OCI-LY7 (cell line): ENCODE data around the gene FBXW8. TPM values are rescaled to one million over a fixed set of nuclear protein-coding genes. Genes with fewer than 3 reads are reported as not detected.

ENCODE experiments used
- BruUV-seq: library from RNA; stranded (reverse); fragments of 400-500 nt; replicated peaks from 2 replicates; lab custom pipeline; 2021; lab: Mats Ljungman, UMichigan
- CTCF ChIA-PET: fragments of 300-600 bp; sonication (Branson Sonifier 250); formaldehyde crosslinking; loops from one replicate; lab custom pipeline; 2022; ENCODE audit warnings: antibody characterized with exemption; ENCODE audit not compliant: unreplicated experiment; lab: Charles Lee
- POLR2A ChIA-PET: fragments of 300-600 bp; sonication (Branson Sonifier 250); formaldehyde crosslinking; loops from one replicate; lab custom pipeline; 2022; ENCODE audit warnings: antibody characterized with exemption; lab: Charles Lee
- DNase-seq: peaks from one replicate; pipeline ENCODE4 v3.0.0-alpha.2; 2015; ENCODE audit warnings: low spot score
- H2AFZ ChIP-seq: fragments of 200-600 bp; sonication (generic), shearing (Covaris generic); 2 replicates; pipeline ENCODE4 v1.6.1; 2014; ENCODE audit warnings: mild to moderate bottlenecking, antibody characterized with exemption, low read length, moderate library complexity
- H3K27ac ChIP-seq: fragments of 200-600 bp; sonication (generic); 2 replicates; pipeline ENCODE4 v1.5.1; 2014; ENCODE audit warnings: mixed run types, low read depth, mild to moderate bottlenecking, moderate library complexity, low read length, inconsistent platforms; ENCODE audit not compliant: poor library complexity, severe bottlenecking
- H3K36me3 ChIP-seq: fragments of 200-600 bp; sonication (generic); 2 replicates; pipeline ENCODE4 v1.6.1; 2014; ENCODE audit warnings: mild to moderate bottlenecking, antibody characterized with exemption, low read length, moderate library complexity, mixed read lengths; ENCODE audit not compliant: insufficient read depth
- H3K4me1 ChIP-seq: fragments of 200-600 bp; sonication (generic); 2 replicates; pipeline ENCODE4 v1.5.1; 2014; ENCODE audit warnings: mild to moderate bottlenecking, low read length; ENCODE audit not compliant: insufficient read depth, poor library complexity, severe bottlenecking
- H3K4me2 ChIP-seq: fragments of 200-600 bp; sonication (generic); 2 replicates; pipeline ENCODE4 v1.6.1; 2014; ENCODE audit warnings: mild to moderate bottlenecking, low read length
- H3K4me3 ChIP-seq: fragments of 200-600 bp; sonication (generic); 2 replicates; pipeline ENCODE4 v1.5.1; 2014; ENCODE audit warnings: mild to moderate bottlenecking, low read depth, low read length; ENCODE audit not compliant: poor library complexity, severe bottlenecking
- H3K79me2 ChIP-seq: fragments of 200-600 bp; sonication (generic); 2 replicates; pipeline ENCODE4 v1.6.1; 2016; ENCODE audit warnings: low read depth, mild to moderate bottlenecking, low read length, moderate library complexity, mixed read lengths; ENCODE audit not compliant: insufficient read depth
- H3K9me2 ChIP-seq: fragments of 200-600 bp; sonication (generic); 2 replicates; pipeline ENCODE4 v1.6.1; 2016; ENCODE audit warnings: mild to moderate bottlenecking, low read length, mixed read lengths; ENCODE audit not compliant: insufficient read depth
- H3K9me3 ChIP-seq: fragments of 200-600 bp; sonication (generic); 2 replicates; pipeline ENCODE4 v1.6.1; 2014; ENCODE audit warnings: mild to moderate bottlenecking, mixed run types, low read length, mixed read lengths
- H4K20me1 ChIP-seq: fragments of 200-600 bp; sonication (generic); 2 replicates; pipeline ENCODE4 v1.6.1; 2014; ENCODE audit warnings: mild to moderate bottlenecking, antibody characterized with exemption, low read length, moderate library complexity, mixed read lengths; ENCODE audit not compliant: insufficient read depth
- EZH2phosphoT487 ChIP-seq: fragments of 200-600 bp; sonication (generic); IDR thresholded peaks from 2 replicates; pipeline ENCODE4 v1.6.1; 2018; ENCODE audit warnings: low read depth, borderline replicate concordance, mild to moderate bottlenecking, mixed run types, antibody characterized with exemption, low read length, moderate library complexity, mixed read lengths
- intact Hi-C: fragments of 100-400 bp; cut with micrococcal nuclease; formaldehyde crosslinking; loops from one replicate; pipeline ENCODE4 v1.10.0; 2022; ENCODE audit not compliant: unreplicated experiment
- total RNA-seq, 2 experiments: library from RNA; depleted of rRNA in 1 of 2; stranded (reverse); fragments of >200 nt in 1 of 2; shearing (Covaris generic) in 1 of 2; gene quantifications; 2 replicates each; pipeline ENCODE4 v1.2.3, GENCODE V29; 2014 to 2022
- TF ChIP-seq, protein P1 (sequence below): fragments of 200-600 bp; sonication (generic); conservative IDR thresholded peaks from 2 replicates; pipeline ENCODE4 v1.5.1; 2014; ENCODE audit warnings: mild to moderate bottlenecking, antibody characterized with exemption, low read length, moderate library complexity, mixed read lengths

FBXW8 gene
- total RNA-seq, 2 experiments from 2014 or later, result 29.8 to 34.0 TPM

- no TSS peak for BruUV-seq
- Histone ChIP-seq H2AFZ (no peak overlapping the region), H3K27ac (no peak overlapping the region), H3K9me3 (no peaks in the 10 kb centered on the region), H3K4me2 (no peak overlapping the region), H4K20me1 (no peaks in the 10 kb centered on the region), H3K9me2 (no peaks in the 10 kb centered on the region), H3K4me1 (no peaks in the 10 kb centered on the region), H3K79me2 (no peaks in the 10 kb centered on the region), H3K4me3 (no peak overlapping the region), H3K36me3 (peaks cover 24% of the 10 kb centered on the region)
- ChIA-PET POLR2A (interaction anchor here (0.5 kb wide), 1 partner anchor 38 kb away, joined by 6 read pairs; no protein-coding TSS in a partner anchor), CTCF (interaction anchor here (1.0 kb wide), 1 partner anchor 12 kb away, joined by 3 read pairs; no protein-coding TSS in a partner anchor)
- intact Hi-C loops, result no loop called here
- DNase-seq, result no peak
- TF ChIP-seq, protein P1, sequence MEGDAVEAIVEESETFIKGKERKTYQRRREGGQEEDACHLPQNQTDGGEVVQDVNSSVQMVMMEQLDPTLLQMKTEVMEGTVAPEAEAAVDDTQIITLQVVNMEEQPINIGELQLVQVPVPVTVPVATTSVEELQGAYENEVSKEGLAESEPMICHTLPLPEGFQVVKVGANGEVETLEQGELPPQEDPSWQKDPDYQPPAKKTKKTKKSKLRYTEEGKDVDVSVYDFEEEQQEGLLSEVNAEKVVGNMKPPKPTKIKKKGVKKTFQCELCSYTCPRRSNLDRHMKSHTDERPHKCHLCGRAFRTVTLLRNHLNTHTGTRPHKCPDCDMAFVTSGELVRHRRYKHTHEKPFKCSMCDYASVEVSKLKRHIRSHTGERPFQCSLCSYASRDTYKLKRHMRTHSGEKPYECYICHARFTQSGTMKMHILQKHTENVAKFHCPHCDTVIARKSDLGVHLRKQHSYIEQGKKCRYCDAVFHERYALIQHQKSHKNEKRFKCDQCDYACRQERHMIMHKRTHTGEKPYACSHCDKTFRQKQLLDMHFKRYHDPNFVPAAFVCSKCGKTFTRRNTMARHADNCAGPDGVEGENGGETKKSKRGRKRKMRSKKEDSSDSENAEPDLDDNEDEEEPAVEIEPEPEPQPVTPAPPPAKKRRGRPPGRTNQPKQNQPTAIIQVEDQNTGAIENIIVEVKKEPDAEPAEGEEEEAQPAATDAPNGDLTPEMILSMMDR, result no peak
- TF ChIP-seq EZH2phosphoT487, result no peak
Measured at GRCh38 chr12:117014342-117014887, 103.7 kb downstream of the FBXW8 start.

DNA sequence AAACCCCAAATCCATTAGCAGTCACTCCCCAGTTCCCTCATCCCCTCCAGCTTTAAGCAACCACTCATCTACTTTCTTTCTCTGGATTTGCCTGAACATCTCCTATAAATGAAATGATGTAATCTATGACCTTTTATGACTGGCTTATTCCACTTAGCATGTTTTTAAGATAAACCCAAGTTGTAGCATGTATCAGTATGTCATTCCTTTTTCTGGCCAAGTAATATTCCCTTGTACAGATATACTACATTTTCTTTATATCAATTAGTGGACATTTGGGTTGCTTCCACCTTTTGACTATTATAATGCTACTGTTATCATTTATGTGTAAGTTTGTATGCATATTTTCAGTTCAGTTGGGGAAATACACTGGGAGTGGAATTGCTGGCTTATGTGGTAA lies 105.1 kb downstream of the FBXW8 start:
- Histone ChIP-seq H3K4me1 (no peaks in the 10 kb centered on the region), H4K20me1 (no peaks in the 10 kb centered on the region), H3K27ac (no peak overlapping the region), H2AFZ (no peak overlapping the region), H3K9me2 (no peaks in the 10 kb centered on the region), H3K4me2 (no peak overlapping the region), H3K79me2 (no peaks in the 10 kb centered on the region), H3K4me3 (no peak overlapping the region), H3K36me3 (peaks cover 24% of the 10 kb centered on the region), H3K9me3 (no peaks in the 10 kb centered on the region)
- no peak for TF ChIP-seq EZH2phosphoT487
- TF ChIP-seq, protein P1, result no peak
- BruUV-seq, result no TSS peak
- POLR2A ChIA-PET, result no interaction called here
- DNase-seq, result no peak
- intact Hi-C loops, result no loop called here
- CTCF ChIA-PET, result no interaction called here

DNA sequence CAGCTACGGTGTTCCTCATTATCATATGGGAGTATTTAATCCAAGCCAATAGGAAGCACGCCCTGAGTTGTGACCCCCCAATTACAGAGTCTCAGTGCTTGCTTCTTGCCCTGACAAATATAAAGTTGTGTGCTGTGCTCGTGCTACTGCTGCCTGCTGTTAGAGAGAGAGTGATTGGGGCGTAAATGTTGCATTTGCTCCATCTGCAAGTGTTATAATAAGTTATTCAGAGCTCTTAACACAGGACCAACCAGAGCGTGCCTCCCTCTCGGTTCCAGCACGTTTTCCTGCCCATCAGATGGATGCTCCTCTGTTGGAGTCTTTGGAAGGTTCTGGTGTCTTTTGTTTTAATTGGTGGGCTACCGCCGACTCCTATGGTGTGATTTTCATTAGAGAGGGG lies 107.1 kb downstream of the FBXW8 start:
- Histone ChIP-seq H3K9me2 (no peaks in the 10 kb centered on the region), H3K9me3 (no peaks in the 10 kb centered on the region), H3K4me1 (no peaks in the 10 kb centered on the region), H3K79me2 (no peaks in the 10 kb centered on the region), H4K20me1 (no peaks in the 10 kb centered on the region), H3K4me3 (no peak overlapping the region), H2AFZ (no peak overlapping the region), H3K36me3 (peaks cover 24% of the 10 kb centered on the region), H3K27ac (no peak overlapping the region), H3K4me2 (no peak overlapping the region)
- ChIA-PET CTCF (no interaction called here), POLR2A (no interaction called here)
- BruUV-seq, result no TSS peak
- intact Hi-C loops, result no loop called here
- no peak for DNase-seq
- TF ChIP-seq, protein P1, result no peak
- no peak for TF ChIP-seq EZH2phosphoT487
